ENCODE data around the gene VPS51. TPM values are rescaled to one million over a fixed set of nuclear protein-coding genes. Genes with fewer than 3 reads are reported as not detected.

Gene VPS51
- polyA plus RNA-seq, 1 donor (not counting 4 experiments of a cell fraction or from before 2014, with no cell fraction given), result 43.1 TPM

DNA sequence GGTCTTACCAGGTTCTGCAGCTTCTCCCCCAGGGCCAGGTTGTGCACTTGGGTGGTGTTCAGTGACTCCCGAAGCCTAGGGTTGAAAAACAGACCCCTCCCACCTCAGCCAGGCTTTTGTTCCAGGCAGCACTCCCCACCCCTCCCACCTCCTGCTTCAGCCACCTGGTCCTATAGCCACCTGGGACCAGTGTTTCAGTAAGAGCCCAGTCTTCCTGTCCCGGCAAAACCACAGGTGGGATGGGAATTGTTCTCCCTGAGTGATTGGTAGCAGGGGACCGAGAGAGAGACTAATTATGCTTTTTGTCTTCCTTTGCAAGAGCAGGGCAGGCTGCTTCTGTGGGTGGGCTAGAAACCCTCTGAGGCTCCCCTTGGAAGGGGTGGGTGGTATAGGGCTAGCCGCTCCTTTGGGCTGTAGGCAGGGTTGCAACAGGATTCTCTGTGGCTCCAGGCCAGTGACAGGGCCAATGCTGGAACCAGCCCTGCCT lies 29.2 kb upstream of the VPS51 start:
- Histone ChIP-seq H3K4me3 (ENCODE audit: control insufficient read depth in 2 of 3, extremely low read depth in 1 of 3, insufficient read depth in 2 of 3, low read depth in 1 of 3, low read length in 3 of 3) (no peak overlapping the region), H3K9me1 (ENCODE audit: control insufficient read depth, extremely low read depth, insufficient read depth, low read length) (no peaks in the 10 kb centered on the region), H3K27ac (ENCODE audit: control insufficient read depth, insufficient read depth, low read length) (no peak overlapping the region), H3K79me2 (ENCODE audit: control insufficient read depth, insufficient read depth, low read length) (no peaks in the 10 kb centered on the region), H3K9me3 (ENCODE audit: control insufficient read depth, low read depth, low read length) (no peaks in the 10 kb centered on the region), H3K27me3 (ENCODE audit: control insufficient read depth, extremely low read depth, insufficient read depth, low read length) (no peaks in the 10 kb centered on the region), H3K4me1 (ENCODE audit: control insufficient read depth, extremely low read depth, insufficient read depth, low read length) (no peaks in the 10 kb centered on the region), H3K4me2 (ENCODE audit: control insufficient read depth, extremely low read depth, insufficient read depth, low read depth, low read length) (no peak overlapping the region), H3K36me3 (ENCODE audit: control insufficient read depth in 2 of 2, extremely low read depth in 1 of 2, insufficient read depth in 2 of 2, low read length in 2 of 2) (no peaks in the 10 kb centered on the region), H4K20me1 (ENCODE audit: control insufficient read depth, extremely low read depth, insufficient read depth, low read length) (no peaks in the 10 kb centered on the region), H3K9ac (ENCODE audit: control insufficient read depth, extremely low read depth, insufficient read depth, low read length) (no peak overlapping the region), H2AFZ (ENCODE audit: control insufficient read depth, low read length) (no peak overlapping the region)
- dilution Hi-C loops (cut with MboI; ENCODE audit: extremely low pct_ligation_motif_present, low sequenced_read_pairs), result no loop called here
- TF ChIP-seq, protein P1, sequence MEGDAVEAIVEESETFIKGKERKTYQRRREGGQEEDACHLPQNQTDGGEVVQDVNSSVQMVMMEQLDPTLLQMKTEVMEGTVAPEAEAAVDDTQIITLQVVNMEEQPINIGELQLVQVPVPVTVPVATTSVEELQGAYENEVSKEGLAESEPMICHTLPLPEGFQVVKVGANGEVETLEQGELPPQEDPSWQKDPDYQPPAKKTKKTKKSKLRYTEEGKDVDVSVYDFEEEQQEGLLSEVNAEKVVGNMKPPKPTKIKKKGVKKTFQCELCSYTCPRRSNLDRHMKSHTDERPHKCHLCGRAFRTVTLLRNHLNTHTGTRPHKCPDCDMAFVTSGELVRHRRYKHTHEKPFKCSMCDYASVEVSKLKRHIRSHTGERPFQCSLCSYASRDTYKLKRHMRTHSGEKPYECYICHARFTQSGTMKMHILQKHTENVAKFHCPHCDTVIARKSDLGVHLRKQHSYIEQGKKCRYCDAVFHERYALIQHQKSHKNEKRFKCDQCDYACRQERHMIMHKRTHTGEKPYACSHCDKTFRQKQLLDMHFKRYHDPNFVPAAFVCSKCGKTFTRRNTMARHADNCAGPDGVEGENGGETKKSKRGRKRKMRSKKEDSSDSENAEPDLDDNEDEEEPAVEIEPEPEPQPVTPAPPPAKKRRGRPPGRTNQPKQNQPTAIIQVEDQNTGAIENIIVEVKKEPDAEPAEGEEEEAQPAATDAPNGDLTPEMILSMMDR (optimal IDR thresholded peaks at IDR 0.05 in 1 of 3, IDR thresholded peaks at IDR 0.05 in 1 of 3, conservative IDR thresholded peaks at IDR 0.05 in 1 of 3; ENCODE audit: extremely low read depth in 1 of 3, insufficient read depth in 2 of 3, low read length in 3 of 3), result no peak
- no peak for TF ChIP-seq EZH2 (IDR thresholded peaks at IDR 0.05; ENCODE audit: low read length)
- DNase-seq (ENCODE audit: low read depth, low spot score) (no peak), FAIRE-seq (no peak)

DNA sequence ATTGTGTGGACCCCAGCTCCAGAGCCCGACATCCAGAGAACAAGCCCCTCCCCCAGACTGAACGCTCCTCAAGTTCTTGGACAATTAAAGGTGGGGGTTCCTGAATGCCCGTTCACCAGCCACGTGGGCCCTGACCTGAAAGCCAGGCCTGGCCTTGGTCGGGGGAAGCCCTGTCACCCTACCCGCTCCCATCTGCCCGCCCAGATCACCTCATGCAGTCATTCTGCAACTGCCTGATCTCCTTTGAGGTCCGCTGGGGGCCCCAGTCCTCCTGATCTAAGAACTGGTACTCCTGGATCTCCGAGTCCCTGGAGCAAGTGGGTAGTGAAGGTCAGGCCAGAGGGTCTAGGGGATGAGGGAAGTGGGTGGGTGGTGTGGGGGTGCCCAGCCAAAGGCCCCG lies 28.6 kb upstream of the VPS51 start:
- no peak overlapping the region for H3K4me2 ChIP-seq (ENCODE audit: control insufficient read depth, extremely low read depth, insufficient read depth, low read depth, low read length)
- no peaks in the 10 kb centered on the region for H3K9me3 ChIP-seq (ENCODE audit: control insufficient read depth, low read depth, low read length)
- no peak for FAIRE-seq
- no peaks in the 10 kb centered on the region for H3K79me2 ChIP-seq (ENCODE audit: control insufficient read depth, insufficient read depth, low read length)
- no peaks in the 10 kb centered on the region for H3K9me1 ChIP-seq (ENCODE audit: control insufficient read depth, extremely low read depth, insufficient read depth, low read length)
- no peak overlapping the region for H2AFZ ChIP-seq (ENCODE audit: control insufficient read depth, low read length)
- no peak overlapping the region for H3K27ac ChIP-seq (ENCODE audit: control insufficient read depth, insufficient read depth, low read length)
- H3K36me3 ChIP-seq (ENCODE audit: control insufficient read depth in 2 of 2, extremely low read depth in 1 of 2, insufficient read depth in 2 of 2, low read length in 2 of 2), result no peaks in the 10 kb centered on the region
- DNase-seq (ENCODE audit: low read depth, low spot score), result no peak
- TF ChIP-seq EZH2 (IDR thresholded peaks at IDR 0.05; ENCODE audit: low read length), result no peak
- TF ChIP-seq, protein P1 (optimal IDR thresholded peaks at IDR 0.05 in 1 of 3, IDR thresholded peaks at IDR 0.05 in 1 of 3, conservative IDR thresholded peaks at IDR 0.05 in 1 of 3; ENCODE audit: extremely low read depth in 1 of 3, insufficient read depth in 2 of 3, low read length in 3 of 3), result no peak
- H3K4me1 ChIP-seq (ENCODE audit: control insufficient read depth, extremely low read depth, insufficient read depth, low read length), result no peaks in the 10 kb centered on the region
- no peak overlapping the region for H3K4me3 ChIP-seq (ENCODE audit: control insufficient read depth in 2 of 3, extremely low read depth in 1 of 3, insufficient read depth in 2 of 3, low read depth in 1 of 3, low read length in 3 of 3)
- dilution Hi-C loops (cut with MboI; ENCODE audit: extremely low pct_ligation_motif_present, low sequenced_read_pairs), result no loop called here
- H3K27me3 ChIP-seq (ENCODE audit: control insufficient read depth, extremely low read depth, insufficient read depth, low read length), result no peaks in the 10 kb centered on the region
- H3K9ac ChIP-seq (ENCODE audit: control insufficient read depth, extremely low read depth, insufficient read depth, low read length), result no peak overlapping the region
- no peaks in the 10 kb centered on the region for H4K20me1 ChIP-seq (ENCODE audit: control insufficient read depth, extremely low read depth, insufficient read depth, low read length)
